Hematopoietic multipotent progenitor cell treated with erythropoietin and hydrocortisone succinate and interleukin-3 and kit ligand, for 15 days (in vitro differentiated cells): Measurements from ENCODE around the gene LRRN2.
A peak's percentile ranks its signal among the peaks of the same experiment; 100 is the strongest.

Source experiments
- DNase-seq: peaks from one replicate; pipeline ENCODE4 v3.0.0-alpha.2; 2015; ENCODE audit warnings: low spot score

LRRN2 gene

DNA sequence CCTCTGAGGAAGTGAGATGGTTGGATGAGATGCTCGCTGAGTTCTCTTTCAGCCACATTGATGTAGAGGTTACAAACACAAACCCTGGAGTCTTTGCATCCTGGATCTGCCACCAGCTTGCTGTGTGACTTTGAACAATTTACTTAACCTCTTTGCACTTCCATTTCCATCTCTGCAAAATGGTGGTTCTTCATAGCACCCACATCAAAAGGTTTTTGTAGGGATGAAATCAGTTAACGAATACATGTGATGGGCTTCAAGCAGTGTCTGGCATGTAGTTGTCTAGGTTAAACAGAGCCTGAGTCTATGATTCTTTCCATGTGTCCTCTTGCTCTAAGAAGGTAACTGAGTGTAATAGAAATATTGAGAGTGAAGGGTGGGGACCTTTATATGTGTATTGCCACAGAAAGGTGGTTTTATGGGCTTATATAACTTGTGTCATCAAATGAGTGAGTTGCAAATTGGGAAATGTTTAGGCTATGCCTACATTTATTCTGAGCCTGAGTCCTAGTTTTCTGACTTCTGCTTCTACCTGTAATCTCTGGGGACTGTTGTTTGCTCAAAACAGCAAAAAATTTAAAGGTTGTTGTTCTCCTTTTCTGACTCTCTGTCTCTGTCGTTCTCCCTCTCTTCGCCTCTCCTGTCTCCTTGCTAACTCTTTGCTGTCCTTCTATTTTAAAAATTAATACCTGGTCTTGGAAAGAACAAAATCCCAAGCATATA lies 27.3 kb upstream of the LRRN2 start:
- DNase-seq = no peak

DNA sequence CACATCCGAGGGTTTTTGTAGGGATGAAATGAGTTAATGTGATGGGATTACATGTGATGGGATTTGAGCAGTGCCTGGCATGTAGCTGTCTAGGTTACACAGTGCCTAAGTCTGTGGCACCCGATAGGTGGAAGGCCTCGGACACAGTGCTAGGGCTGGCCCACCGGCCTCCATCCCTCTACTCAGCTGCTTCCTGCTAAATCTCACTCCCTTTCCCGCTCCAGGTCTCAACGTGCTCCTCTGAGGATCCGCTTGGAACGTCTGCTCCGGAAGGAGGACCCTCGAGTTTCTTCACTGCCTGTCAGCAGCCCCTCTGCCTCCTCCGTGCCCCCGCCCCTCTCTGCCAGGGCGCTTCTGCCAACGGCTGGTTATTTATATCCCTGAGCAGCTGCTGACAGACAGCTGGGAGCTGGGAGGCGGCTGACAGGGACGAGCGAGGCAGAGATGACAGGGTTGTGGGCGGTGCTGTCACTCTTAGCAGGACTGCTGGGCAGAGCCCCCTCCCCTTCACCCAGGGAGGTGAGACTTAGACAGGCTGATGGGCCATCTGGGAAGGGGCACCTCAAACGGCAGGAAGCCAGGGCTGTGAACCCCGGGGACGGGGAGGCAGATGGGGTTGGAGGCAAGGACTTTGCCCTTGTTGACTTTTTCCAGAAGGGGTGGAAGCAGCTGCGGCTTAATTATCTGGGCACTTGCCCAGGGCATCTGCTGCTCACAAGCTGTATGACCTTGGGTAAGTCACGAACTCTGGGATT lies 26.6 kb upstream of the LRRN2 start:
- DNase-seq = no peak

DNA sequence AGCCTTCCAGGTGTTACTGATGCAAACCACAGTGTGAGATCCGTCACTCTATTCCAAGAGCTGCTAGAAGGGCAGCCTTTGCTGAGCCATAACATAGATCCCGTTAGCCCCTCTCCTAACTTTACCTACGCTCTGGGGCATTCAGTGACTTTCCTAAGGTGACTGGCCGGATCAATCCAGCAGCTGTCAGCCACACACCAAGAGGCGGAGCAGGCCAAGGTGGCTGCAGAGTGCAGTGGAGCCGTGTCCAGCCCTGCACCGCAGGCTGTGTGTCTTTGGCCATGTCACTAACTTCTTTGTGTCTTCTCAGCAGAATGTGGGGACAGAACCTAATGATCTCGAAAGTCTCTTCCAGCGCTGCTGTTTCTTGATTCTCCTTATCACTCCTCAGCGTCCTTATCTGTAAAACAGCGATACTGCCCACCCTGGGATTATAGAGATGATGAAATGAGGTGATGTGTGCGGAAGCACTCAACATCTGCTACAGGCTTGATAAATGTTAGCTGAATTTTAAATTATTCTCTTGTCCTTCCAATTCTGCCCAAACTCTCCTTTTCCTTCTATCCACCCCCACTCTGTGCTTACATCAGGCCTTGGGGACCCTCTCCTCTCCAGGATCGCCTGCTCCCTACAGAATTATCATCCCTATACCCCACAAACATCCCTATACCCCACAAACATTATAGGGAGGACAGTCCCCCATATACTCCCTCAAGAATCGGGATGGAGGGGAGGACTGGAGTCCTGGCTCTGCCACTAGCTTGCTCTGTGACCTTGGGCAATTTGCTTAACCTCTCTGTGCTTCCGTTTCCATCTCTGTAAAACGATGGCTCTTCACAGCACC lies 25.8 kb upstream of the LRRN2 start:
- DNase-seq = peak; percentile 53

DNA sequence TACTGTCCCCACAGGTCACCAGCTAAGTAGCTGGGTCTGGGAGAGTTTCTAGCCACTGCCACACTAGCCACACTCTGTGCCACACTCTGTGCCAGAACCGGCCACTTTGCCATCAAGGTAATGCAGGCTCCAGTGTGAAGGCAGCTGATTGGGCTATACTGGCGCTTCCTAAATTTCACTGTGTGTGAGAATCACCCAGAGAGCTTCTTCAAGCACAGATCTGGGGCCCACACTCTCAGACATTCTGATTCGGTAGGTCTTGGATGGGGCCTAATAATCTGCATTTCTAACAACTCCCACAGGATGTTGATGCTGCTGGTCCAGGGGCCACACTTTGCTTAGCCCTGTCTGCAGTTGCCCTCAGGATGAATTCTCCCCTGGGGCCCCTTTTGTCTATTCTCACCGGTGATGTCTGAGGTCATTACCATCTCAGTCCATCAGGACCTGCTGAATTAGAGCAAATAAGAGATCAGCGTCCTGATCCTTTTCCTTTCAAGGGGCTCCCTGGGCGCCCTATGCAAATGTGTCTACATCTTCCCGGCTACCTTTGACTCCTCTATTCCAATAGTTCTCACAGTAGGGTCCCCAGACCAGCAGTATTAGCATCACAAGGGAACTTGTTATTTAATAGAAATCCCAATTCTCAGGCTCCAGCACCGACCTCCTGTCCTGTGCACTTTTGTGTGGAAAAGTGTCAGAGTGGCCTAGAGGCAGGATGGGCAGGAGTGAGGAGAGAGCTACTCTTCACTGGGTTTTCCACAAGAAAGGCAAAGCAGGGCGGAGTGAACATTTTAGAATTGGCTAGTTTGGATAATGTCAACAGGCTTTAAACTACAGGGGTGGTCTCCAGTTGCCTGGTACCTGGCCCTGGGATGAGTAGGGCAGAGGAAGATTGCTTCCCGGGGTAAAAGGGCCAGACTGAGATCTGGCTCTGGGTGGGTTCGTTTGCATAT lies 24.7 kb upstream of the LRRN2 start:
- no peak for DNase-seq

DNA sequence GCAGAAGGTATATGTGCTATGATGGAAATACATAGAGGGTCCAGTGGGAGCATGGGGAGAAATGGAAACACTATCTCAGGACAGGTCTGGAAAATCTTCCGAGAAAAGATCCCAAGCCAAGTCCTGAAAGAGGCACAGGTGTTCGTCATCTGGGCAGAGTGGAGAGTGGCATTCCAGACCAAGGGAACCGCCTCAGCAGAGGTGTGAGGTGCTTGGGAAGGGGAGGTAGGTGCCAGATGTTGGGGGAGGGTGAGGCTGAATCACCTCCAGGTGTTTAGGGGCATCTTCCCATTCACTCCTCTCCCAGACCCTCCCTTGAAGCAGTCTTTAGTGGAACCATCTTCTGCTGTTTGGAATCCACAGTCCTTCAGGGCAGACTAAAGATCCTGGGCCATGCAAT lies 23.5 kb upstream of the LRRN2 start:
- DNase-seq = no peak

DNA sequence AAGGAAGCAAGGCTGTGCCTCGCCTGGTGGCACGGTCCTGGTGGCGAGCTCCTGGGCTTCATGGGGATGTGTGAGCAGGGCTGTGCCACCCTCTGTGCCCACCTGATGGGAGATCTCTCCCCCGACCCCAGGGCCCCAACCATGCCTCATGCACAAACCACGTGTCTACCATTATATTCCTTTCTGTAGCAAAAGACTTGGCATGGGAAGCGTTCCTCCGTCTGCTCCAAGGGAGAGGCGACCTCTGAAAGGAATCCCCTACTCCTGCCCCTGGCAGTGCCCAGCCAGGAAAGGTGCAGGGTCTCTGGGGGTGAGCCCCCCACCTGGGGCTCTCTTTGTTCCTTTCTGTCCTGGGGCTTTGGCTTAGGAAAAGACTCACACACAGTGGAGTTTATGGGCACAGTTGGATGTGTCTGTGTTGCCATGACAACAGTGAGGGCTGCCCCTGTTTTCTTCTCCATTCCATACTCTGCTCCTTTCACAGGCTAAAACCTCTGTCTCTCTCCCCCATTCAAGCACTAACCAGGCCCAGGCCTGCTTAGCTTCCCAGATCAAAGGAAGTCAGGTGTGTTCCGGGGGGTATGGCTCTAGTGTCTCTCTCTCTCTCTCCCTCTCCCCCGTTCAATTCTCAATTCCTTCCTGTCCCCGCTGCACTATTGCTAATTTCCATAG lies 21.4 kb upstream of the LRRN2 start:
- no peak for DNase-seq

DNA sequence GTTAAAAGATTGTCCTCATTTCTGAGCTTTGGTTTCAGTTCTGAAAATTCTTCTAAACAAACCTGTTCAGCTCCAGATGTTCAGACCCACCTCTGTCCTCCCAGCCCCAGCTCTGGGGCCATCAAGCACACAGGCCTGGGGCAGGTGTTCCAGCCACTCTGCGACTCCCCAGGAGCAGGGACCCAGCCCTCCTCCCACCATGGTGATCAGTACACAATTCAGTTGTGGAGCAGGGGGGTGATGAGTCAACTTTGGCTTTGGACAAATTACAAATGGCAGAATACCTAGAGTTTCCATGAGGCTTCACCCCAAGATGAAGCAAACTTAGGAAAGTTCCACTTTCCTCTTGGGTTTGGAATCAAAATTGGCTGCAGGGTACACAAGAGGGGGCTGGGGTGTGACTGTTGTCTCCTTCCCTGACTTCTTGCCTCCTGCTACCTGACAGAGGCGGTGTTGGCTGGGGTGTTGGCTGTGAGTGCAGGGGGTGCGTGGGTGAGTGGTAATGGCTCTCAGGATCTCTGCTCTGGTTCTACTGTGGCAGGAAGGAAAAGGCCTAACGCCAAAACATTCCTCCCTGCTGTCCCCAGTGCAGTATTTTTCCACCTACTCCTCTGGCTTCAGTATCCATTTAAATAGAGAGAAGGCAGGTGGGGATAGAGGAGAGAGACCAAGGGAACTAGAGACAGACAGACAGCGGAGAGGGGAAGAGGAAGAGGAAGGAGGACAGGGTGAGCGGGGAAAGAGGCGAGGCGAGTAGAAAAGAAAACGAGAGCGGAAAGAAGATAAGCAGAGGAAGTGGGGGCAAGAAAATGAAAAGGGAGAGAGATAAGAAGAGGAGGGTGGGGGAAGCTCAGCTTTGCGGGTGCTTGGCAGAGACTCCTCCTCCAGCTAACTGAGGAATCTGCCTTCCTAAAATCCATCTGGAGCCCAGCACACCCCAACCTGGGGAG lies 20.6 kb upstream of the LRRN2 start:
- peak; percentile 45 for DNase-seq

DNA sequence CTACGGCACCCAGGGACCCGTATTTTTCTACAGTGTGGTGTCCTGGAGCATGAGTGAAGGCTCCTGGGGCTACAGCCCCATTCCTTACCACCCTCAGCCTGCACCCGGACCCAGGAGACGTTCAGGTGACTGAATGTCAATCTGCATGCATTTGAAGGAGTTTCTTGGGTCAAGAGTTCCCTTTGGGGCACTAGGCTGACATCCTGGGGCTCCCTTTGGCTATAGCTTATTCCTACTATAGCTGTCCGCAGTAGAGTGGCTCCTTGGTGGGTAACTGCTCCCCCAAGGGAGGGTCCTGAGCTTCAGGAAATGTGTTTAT lies 19.9 kb upstream of the LRRN2 start:
- DNase-seq = no peak

DNA sequence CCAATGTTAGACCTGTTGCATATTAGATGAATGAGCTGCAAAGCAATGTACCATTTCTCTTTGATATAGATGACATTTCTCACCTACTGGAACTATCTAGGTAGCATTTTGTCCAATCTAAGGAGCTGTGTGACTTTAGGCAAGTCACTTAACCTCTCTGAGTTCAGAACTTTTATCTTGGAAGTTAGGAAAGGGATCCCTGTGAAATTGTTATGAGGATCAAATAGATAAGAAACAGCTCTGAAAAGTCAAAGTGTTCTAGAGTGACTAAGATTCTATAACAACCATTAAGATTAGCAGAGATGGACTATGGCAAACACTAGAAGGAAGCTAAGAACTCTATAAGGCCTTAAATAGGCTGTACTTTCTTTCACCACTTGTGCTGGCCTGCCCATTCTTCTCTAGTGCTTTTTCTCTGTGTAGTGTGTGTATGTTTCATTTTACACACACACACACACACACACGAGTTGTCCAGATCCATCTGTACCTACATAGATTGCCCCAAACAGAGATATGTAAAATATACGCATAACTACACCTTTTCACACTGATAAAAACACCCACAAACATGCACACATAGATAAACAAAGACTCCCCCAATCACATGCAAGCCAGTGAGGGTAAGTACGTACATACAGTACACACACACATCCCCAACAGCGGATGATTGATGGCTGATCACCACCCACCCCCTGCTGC lies 19.4 kb upstream of the LRRN2 start:
- no peak for DNase-seq

DNA sequence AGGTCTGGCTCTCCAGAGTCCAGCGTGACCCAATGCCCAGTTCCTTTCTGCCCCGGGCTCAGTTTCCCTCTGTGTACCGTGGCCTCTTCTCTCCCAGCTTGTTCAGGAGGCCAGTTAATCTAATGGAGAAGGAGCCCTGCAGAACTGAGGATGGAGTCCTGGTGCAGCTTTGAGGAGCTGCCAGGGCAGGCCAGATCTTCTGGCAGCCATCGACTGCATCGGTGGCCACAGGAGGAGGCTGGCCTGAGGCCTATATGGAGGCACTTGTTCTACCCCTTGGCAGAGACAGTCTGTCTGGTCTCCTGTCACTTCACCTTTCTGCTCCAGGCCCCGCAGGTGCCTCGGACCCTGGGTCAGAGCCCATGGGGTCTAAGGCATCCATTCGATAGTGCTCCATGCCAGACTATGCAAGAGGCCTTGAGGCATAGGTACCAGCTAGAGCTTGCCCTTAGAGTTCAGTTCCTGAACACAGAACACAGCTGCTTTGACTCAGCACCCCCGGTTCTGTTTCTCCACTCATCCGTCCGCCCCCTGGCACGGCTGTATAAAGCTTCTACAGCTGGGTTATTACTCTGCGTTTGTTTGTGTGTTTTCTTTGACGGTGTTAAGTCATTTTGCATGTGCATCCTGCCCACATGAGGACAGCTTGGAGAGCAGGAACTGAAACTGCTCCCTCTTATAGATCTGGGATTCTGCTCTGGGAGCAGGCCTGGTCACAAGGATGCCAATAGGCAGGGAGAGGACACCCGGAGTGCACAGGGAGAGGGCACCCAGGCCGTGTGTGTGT lies 18.5 kb upstream of the LRRN2 start:
- DNase-seq = no peak

DNA sequence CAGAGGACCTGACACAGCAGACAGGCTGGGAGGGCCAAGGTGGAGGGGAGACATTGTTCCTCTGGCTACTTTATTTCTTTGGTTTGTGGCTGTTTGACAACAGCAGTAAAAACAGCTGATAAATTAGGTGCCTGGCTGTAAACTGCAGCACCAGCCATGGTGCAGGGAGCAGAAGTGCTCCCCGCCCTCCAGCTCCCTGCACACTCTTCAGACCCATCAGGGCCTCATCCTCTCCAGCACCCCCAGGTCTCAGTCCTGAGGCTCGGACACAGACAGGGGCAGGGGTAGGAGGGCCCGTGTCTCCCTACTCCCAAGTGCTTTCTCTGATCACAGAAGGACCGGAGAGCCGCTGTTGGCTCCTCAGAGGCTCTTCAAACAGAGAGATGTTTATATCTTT lies 17.7 kb upstream of the LRRN2 start:
- DNase-seq = no peak

DNA sequence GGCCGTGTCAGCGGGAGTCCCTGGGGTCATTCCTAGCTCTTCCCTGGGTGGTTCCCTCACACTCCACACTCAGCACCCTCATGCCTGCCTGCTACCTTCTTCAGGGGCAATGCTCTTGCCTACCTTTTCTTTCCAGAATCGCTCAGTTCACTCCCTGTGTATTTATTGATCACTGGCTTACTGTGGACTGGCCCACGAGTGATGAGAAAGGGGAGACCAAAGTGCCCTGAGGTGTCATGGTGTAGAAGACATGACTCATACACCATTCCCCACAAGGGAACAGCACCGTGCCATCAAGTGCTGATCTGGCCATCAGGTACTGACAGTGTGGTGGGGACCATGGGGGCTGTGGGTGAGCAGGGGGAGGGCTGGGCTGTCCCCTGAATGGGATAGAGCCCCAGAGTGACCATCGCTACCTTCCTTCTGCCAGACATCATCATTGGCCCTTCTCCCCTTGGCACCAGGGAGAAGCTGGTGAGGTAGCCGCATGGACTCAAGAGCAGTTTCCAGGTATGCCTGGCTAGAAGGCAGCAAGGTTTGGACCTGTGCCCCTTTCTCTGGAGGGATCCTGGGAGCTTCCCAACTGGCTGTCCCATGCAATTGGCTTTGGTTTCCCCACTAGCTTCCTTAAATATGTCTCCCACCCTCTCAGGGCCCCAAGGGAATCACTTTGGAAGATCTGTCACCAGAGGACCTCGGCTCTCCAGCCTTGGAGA lies 17.2 kb upstream of the LRRN2 start:
- DNase-seq = no peak

DNA sequence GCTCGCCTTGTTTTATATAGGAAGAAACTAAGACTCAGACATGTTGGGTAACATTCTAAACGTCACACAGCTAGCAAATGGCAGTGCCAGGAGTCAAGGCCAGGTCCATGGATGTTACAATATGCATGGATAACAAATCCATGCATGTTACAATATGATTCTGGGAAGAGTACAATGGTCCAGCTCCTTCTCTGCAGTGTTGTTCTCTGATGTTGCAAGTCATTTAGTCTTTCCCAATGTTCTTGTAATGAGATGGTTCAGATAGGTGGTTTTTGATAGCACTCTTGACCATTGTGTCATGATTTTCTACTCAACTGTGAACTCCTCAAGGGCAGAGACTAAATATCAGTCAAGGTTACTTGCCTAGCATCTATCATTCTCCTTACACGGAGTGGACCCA lies 15.7 kb upstream of the LRRN2 start:
- no peak for DNase-seq

DNA sequence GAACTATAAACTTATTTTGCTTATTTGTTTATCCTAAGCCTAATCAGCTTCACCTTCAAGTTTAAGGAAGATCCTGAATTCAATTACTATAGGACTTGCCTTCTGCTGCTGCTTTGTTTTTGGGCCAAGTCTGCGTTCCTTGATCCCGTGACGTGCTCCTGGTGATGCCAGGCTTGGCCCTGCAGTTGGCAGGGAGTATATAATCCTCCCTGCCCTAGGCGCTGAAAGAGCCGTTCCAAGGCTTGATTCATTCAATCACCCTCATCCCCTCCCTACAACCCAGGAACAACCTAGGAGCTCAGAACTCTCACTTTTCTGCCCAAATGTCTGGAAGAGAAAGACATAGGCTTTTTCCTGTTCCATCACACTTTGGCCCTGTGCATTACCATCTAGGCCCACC lies 12.4 kb upstream of the LRRN2 start:
- no peak for DNase-seq

DNA sequence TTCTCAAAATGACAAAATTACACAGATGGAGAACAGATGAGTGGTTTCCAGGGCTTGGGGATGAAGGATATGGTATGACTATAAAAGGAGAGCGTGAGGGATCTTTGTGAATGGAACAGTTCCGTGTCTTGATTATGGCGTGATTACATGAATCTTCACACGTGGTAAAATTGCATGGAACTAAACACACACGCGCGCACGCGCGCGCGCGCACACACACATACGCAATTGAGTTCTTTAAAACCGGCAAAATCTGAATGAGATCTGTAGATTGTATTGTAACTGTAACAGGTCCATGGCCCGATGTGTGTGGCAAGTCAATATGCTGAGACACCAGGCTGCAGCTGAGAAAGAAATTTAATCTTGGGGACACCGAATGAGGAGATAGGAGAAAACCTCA lies 11.1 kb upstream of the LRRN2 start:
- no peak for DNase-seq

DNA sequence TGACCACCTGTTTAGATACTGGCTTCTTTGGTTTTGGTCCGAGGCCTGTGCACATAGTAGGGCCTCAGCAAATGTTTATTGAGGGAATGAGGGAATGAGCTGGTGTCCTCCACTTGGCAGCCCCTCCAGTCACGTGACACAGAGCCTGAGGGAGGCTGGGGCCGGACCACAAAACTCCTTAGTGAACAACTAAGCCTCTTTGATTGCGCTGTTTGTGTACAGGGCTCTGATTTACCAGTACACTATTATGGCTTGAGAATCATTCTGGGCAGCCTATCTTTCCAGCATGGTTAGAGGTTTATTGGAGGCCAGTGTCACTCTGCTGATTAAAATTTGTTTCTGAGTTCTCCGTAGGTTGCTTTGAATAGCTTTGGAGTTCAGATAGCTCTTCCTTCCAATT lies 10.2 kb upstream of the LRRN2 start:
- no peak for DNase-seq

DNA sequence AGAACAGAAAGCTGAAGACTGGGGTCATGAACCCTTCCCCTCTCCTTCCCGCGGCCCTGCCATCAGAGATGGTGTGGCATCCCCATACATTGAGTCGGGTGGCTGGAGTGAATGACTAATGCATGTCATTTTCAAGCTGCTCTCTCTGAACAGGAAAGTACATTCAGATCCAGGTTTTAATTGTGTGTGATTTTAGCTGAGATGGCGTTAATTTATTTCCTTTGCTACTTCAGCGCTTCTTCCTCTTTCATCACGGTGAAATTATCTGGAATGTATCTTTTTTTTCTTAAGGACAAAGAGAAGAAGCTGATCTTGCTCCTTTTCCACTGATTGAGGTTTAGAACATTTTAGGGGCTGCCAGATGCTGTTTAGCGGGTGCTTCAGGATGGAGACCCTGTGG lies 8.6 kb upstream of the LRRN2 start:
- DNase-seq = no peak

DNA sequence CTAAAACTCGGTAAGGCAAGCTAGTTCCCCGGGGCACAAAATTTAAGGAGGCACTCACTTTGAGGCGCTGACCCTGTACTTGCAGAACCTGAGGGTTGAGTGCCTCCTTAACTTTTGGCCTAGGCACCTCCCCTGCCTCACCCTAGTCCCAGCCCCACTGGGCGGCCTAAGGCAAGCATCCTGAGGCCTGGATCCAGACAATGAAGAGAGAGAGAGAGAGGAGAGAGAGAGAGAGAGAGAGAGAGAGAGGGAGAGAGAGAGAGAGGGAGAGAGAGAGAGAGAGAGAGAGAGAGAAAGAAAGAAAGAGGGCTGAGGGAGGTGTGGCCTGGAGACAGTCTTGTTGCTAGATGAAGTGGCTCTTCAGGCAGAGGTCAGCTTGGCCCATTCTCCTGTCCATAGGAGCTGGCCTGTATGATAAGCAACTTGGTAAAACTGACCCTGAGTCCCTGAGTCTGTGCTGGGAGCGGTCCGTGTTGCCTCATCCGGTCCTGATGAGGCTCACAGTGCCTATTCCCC lies 7.4 kb upstream of the LRRN2 start:
- DNase-seq = peak; percentile 53
